Stimulated activated CD8-positive, alpha-beta memory T cell treated with anti-CD3 and anti-CD28 coated beads, Interleukin-4, amount 100 ng/mL, for 4 hours (primary cell): Measurements from ENCODE around the gene TMEM219.

Experiments used
- DNase-seq, 2 donors: peaks; one replicate each; pipeline ENCODE4 v3.0.0-alpha.2; 2020; ENCODE audit warnings: low read depth in 2 of 2, low spot score in 1 of 2

Gene TMEM219

DNA sequence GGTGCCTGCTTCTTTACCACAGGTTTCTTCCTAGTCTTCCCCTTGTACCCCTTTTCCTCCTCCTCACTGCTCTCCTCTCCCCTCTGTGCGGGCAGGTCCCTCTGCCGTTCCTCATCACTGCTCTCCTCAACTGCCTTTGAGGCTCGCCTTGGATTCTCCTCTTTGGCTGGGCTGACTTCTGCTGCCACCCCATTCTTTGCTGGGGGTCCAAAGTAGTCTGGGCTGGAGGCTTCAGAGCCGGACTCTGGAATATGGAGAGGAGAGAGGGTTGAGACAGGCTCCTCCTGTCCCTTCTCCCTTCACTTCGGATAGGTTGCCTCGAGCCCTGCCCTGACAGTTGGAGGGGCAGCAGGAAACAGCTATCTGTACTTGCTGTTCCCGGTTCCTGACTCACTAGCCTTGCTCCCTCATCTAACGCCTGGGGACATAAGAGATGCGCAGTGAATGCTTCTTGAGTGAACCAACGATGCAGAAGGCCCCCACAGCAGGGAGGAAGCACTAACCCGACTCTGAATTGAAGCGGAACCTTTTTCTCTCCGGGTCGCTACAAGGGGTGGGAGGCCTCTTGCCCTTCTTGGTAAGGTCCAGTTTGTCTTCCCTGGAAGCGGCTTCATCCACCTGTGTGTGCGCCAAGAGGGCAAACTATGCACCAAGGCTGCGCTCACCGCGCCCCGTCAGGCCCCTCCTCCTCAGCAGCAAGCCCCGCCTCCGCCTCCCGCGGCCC lies 32.9 kb downstream of the TMEM219 start:
- DNase-seq: peak; percentile 33 to 45

DNA sequence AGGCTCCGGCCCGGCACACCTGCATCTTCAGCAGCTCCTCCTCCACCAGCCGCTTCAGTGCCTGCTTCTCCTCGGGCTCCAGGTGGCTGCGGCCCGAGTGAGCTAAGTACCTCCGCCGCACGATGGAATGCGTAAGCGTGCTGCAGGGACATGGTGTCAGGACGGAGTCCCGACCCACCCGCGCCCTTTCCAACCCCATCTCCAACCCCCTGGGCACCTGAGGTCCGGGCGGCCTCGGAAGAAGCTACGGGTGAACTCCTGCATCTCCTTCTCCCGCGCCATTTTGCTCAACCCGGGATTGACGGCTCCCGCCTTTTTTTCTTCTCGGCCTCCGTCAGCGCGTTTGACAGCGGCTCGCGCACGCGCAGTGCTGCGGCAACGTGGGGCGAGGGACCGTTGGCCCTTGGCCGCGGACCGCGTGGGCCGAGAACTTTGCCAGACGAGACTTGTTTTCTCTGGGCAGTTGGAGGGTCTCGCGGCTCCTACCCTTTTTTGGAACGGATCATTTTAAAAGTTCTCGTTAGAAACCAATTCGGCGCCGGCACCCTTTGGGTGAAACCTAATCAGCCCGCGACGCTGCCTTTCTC lies 33.5 kb downstream of the TMEM219 start, which contains the start of gene HIRIP3:
Gene HIRIP3, minus strand, starts transcription at position 294 of the 587 bp plus-strand sequence. Its CDS starts 12 bp downstream, at position 282.
- peak; percentile 63 to 66 for DNase-seq

DNA sequence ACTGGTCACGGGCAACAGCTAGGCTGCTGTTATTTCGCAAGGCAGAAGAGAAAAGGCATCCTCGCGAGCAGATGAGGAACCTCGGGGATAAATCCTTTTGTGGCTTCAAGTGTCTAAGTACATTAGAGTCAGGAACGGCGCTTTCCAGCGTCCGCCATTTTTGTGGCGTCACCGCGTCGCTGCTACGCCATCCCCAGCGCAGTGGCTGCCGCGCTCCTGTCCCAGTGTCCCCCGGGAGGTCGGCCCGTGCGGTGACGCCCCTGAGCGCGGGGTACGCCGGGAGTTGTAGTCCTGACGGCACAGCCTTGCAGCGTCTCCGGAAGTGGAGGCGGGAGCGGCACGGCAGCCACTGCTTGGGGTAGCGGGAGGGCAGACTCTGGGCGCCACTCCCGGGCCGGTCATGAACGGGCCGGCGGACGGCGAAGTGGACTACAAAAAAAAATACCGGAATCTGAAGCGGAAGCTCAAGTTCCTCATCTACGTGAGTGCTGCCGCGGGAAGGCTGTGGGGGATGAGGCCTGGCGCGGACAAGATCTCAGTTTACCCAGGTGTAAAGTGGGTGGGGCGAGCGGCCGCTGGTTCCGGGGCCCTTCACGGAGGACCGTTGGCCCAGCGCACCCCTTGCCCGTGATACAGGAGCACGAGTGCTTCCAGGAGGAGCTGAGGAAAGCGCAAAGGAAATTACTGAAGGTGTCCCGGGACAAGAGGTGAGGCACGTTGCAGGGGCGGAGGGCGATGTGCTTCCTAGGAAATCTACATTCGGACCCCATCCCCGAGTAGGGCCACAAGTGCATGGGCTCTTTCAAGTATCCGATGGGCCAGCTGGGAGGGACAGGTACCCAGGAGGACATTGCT lies 34.3 kb downstream of the TMEM219 start, which contains the start of gene INO80E:
Gene INO80E, plus strand, starts transcription at position 331 of the 855 bp plus-strand sequence. Its CDS starts 70 bp downstream, at position 401.
- peak; percentile 98 for DNase-seq

DNA sequence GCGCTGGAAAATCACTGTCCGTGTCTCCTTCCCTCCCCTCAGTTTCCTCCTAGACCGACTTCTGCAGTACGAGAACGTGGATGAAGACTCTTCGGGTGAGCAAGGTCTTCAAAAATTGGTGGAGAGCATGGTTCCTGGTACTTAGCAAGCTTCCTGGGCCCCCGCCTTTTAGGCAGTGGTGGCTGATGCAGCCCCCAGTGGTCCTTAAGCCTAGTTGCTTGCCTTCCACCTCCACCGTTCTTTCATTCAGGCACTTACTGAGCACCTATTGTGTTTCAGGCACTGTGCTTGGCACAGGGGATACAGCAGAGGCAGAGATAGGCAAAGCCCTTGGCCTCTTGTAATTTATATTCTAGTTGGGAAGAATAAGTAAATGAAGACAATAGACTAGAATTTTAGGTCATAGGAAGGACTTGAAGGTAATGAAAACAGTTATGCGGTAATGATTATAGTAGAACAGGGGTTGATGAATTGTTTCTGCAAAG lies 34.9 kb downstream of the TMEM219 start:
- no peak for DNase-seq

DNA sequence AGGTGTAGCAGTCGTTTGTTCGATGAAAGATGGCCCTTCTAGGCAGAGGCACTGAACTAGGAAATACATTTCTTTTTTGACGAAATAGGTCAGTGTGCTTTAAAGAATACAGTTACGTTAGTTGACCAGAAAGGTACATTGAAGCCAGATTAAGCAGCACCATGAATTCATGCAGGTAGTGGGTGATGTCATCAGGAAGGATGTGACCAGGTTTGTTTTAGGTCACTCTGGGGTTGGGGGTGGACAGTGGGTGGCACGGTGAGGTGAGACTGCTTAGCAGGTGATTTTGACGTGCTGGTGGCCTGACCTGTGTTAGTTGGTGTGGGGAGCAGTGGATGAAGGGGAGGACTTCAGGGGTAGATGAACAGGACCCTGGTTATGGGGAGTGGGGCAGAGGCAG lies 37.7 kb downstream of the TMEM219 start:
- no peak for DNase-seq

DNA sequence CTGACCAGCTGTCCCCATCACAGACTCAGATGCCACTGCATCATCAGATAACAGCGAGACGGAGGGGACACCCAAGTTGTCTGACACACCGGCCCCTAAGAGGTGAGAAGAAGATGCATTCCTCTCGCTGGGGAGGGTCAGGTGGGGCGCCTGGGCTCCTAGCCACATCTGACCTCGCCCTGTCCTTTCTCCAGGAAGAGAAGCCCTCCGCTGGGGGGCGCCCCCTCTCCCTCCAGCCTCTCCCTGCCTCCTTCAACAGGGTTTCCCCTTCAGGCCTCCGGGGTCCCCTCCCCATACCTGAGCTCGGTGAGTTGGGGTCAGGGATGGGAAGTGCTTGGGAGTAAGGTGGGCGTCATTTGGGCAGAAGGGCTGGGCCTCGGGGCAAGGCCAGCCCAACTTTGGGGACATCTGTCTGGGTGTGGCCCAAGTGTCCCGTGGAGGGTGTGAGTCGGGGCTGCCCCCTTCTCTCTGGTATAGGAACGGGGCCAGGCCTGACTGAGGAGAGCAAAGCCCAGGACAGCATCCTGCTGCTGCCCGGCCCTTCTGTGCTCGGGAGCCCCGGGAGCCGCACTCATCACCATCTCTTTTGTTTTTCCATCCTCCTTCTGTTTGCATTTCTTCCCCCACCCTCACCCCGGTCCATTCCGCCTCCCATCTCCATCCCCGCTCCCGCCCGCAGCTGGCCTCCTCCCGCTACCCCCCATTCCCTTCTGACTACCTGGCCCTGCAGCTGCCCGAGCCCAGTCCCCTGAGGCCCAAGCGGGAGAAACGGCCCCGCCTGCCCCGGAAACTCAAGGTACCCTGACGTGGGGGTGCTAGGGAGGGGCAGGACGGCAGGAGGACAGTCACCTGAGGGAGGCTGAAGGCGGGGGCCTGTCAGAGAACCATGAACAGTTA lies 39.1 kb downstream of the TMEM219 start:
- DNase-seq: no peak

DNA sequence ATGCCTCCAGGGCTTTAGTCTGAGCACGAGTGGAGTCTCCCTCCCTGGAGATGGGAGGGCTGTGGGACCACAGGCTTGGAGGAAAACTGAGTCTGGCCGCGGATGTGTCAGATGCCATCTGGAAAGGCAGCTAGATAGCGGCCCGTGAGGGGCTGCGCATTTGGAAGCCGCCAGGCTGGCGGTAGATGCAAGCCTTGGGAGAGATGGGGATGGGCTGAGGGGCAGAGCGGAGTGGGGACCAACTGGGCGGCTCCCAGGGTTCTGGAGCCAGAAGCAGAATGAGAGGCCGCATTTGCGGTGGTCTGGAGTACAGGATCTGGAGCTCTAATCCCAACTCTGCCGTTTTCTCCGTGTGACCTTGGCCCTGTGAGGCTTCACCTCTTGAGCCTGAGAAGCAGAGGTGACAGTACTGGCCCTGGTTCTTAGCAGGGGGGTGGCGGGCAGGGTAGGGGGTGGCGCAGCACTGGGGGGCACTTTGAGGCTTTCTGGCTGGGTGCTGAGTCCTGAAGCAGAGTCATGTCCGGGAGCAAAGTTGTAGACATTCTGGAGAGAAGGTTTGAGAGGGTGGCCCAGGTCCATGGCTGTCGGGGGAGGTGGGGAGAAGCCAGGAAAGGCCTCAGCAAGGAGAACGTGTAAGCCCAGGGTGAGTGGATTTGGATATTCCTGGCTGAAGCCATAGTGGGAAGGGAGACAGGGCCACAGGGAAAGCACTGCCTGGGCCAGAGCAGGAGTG lies 40.9 kb downstream of the TMEM219 start:
- DNase-seq: no peak

DNA sequence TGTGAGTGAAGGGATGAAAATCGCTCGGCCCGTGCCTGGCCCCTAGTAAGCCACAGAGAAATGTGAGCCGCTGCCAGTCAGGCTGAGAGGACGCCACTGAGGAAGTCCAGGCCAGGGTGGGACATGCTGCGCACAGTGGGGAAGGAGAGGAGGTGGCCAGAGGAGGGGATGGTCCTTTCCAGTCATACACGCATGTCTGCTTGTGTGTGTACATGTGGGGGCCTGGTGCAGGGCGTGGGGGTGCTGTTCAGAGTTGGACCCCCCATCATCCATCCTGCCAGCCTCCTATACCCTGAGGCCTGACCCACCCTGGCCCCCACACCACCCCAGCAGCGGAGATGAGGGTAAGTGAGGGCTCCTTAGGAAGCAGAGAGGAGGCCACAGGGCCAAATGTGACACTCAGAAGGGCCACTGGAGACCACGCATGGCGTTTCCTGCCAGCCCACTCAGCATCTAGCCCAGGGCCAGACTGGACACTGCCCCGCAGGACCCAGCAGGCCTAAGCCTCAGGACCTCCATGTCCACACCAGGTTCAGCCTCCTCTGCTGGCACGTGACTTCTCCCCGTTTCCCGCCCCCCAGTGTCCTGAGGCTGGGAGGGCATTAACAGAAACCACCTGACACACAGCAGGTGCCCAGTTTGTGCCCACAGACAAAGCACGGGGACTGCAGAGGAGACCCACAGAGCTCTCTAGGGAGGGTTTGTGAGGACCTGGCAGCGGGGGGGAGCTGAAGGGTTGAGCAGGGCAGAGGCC lies 42.0 kb downstream of the TMEM219 start:
- no peak for DNase-seq

DNA sequence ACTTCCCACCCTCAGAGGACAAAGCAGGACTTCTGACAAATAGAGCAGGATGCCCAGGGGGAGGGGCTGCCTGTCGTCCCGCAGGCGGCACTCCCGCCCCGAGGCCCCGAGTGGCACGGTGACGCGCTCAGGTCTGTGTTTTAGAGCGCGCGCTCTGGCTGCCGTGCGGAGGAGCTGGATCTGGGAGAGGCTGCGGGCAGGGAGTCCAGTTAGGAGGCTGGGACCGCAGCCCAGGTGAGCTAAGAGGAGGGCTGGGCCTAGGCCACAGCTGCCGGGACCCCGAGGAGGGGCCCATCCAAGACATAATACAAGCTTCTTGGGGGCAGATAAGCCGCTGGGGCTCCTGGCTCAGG lies 42.5 kb downstream of the TMEM219 start:
- no peak for DNase-seq

DNA sequence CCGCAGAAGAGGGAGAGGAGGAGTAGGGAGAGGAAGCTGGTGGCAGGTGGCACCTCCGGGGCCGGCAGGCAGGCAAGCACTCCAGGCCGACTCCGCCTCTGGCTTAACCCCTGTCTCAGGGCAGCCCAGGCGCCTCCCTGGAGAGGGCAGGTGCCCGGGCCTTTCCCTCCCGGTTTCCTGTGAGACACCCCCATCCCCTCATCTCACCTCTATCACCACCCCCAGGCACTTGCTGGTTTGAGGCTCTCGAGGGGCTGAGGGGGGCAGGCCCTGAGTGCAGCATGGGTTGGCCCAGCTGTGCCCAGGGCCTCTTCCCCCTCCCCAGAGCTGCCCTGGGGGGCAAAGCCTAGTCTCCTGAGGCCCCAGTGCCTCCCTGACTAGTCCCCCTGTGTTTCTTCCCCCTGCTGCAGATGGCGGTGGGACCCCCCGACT lies 42.9 kb downstream of the TMEM219 start:
- DNase-seq: no peak

DNA sequence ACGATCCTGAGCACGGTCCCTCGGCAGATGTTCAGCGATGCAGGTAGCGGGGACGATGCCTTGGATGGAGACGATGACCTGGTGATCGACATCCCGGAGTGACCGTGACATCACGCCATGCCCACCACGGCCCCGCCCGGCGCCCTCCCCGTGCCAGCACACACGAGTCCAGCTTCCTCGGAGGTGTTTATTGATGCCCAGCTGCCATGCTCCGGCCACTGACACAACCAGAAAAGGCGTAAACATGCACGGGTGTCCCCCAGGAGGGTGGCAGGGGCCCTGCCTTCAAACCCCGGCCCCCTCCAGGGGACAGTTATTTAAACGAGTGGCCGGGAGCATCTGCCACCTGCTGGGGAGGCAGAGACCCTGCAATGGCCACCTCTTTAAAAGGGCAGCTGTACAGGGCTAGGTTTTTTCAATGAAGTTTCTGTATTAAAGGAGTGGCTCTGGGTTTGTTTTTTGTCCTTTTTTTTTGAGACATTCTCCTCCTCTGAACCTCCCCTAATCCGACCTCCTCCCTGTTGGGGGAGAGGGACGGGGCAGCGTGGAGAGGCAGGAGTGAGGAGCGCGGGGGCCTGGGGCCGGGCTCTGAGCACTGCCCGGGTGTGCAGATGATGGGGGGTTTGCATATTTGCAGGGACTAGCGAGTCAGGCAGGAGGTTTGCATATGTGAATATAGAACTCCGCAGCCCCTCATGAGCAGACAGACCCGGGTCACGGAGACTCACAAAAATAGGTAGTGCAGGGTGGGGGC lies 43.6 kb downstream of the TMEM219 start:
- no peak for DNase-seq

DNA sequence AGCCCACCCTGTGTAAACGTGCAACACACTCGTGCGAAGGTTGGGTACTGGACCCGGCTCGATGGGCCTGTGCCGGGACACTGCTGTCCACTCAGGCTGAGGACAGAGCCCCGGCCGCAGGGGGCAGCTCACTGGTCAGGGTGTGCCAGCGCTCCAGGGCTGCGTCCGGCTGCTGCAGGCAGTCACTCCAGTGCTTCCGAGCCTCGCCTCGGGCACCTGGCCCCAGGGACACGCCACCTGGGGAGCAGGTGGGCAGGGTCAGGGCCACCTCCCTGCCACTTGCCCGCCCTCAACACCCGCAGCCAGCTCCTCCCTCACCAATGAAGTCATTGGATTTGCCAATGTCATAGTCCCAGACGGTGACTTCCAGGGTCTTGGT lies 44.2 kb downstream of the TMEM219 start:
- DNase-seq: no peak

DNA sequence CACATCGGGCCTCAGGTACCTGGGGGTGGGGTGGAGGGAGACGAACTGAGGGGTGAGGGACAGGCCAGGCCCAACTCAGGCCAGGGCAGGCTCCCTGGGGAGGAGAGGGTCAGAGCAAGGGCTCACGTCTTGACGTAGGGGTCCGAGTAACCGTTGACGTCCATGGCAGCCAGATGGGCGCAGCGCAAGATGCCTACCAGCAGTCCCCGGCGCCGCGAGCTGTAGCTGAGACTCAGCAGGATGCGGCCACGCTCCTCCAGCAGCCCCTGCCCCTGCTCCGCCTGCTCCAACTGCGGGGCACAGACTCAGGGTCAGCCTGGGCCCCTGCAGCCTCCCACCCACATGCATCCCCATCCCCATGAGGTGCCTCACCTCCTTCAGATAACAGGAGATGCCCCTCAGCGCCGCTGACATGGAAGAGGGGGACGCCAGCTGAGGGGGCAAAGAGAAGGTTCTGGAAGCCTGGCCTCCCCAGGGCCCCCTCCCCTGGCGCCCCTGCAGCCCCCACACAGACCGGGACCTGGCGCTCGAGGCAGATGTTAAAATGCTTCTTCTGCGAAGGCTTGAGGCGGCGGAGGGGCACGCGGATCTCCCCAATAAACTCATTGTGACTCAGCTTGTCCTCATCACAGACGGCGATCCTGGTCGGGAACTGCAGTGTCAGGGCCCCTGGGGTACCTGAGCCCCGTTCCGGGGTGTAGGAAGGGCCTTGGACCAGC lies 44.9 kb downstream of the TMEM219 start:
- DNase-seq: no peak

DNA sequence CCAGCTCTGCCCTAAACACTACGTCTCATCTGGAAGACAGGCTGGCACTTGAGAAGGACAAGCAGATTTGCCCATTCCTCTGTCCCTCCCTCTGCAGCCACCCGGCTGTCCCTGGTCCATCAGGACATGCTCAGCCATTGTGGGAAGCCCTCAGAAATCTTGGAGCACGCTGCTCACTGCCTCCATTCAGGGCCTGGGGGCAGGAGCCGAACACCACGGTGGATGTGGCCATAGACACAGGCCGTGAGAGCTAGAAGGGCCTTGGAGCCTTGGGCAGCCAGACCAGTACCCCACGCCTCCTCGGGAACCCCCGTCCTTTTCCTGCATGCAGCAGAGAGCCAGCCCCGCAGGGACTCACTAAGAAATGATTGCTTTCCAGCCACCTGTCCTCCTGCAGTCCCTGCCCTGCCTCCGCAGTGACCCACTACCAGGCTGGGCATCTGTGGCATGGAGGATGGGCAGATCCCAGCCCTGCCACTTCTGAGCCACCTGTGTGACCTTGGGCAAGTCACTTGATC lies 45.6 kb downstream of the TMEM219 start:
- no peak for DNase-seq

DNA sequence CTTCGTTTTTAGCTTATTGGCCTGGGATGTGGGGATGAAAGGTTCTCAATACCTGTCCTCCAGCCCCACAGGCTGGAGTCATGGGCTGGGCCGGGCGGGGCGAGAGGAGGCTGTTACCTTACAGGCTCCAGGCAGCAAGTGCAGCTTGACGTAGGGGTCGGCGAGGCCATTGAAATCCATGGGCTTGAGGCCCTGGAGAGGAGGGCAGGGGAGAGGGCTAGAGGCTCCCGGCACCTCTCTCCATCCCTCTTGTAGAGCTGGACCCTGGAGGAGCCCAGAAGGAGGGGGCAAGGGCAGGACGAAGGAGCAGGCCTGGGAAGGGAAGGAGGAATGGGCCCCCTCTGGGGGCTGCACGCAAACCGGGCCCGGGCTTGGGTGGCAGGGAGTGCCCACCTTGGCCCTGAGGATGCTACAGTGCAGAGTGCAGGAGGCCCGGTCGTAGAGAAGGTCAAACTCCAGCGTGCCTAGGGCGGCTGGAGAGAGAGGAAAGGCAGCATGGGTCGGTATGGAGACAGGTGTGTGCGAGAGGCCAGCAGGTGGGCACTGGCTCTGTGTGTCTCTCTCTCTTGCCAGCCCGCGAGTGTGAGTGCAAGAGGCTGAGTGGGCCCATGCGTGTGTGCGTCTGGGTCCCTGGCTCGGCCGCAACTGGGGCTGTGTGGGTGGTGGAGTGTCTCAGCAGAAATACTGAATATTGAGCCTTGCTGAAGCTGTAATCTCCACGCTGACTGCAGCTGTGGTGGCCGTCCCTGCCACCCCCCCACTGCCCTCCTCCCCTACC lies 47.4 kb downstream of the TMEM219 start:
- no peak for DNase-seq

DNA sequence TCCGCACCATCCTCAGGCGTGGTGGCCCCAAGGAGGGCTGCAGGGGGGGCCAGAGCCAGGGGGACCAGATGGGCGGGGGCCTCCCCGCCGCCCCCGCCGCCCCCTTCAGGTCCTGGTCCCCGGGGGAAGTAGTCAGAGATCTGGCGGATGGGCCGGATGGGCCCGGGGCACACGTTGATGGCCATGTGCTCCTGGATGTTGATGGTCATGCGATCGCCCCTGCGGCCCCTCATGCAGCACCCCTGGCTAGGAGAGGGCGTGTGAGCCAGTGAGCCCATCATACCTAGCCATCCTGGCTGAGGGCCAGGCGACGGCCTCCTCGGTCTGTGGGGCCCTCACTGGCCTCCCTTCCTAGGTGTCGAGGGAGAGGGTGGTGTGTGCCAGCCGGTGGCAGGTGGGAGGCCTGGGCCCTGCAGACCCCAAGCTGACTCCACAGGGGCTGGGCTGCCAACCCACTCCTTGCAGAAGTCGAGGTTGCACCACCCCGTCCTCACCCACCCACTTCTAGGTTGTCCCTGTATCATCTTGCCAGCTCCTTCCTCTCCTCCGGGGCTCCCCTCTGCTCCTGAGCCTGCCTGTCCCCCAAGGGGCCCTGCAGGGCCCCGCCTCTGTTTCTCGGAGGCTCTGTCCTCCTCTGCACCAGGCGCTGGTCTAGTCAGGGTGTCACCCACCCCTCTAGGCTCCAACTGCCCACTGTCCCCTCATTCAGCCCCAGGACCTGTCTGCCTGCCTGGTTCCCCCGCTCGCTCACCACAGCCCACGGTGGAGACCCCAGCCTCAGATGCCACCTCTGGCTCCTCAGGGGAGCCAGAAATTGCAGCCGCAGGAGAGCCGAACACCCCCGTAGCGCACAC lies 48.3 kb downstream of the TMEM219 start:
- DNase-seq: no peak
